H9 (cell line): ENCODE measurements around the gene SLC2A9. TPM values are rescaled to one million over a fixed set of nuclear protein-coding genes. Genes with fewer than 3 reads are reported as not detected.
A peak's percentile ranks its signal among the peaks of the same experiment; 100 is the strongest.

Source experiments
- DNase-seq: peaks from one replicate; pipeline ENCODE4 v3.0.0-alpha.2; 2017
- H2AFZ ChIP-seq: one replicate; pipeline ENCODE4 v1.6.1; 2013; ENCODE audit warnings: mild to moderate bottlenecking, low read length, control low read depth, moderate library complexity
- H2AK5ac ChIP-seq: 2 replicates; pipeline ENCODE4 v1.6.1; 2013; ENCODE audit warnings: low read length, control low read depth, mixed read lengths; ENCODE audit not compliant: insufficient read length
- H2BK120ac ChIP-seq: one replicate; pipeline ENCODE4 v1.6.1; 2013; ENCODE audit warnings: low read depth, mild to moderate bottlenecking, low read length, control low read depth, inconsistent platforms; ENCODE audit not compliant: poor library complexity, severe bottlenecking
- H2BK12ac ChIP-seq: 2 replicates; pipeline ENCODE4 v1.6.1; 2013; ENCODE audit warnings: low read length, control low read depth, mixed read lengths, low read depth; ENCODE audit not compliant: insufficient read length
- H2BK15ac ChIP-seq: 2 replicates; pipeline ENCODE4 v1.6.1; 2013; ENCODE audit warnings: low read depth, low read length, control low read depth
- H2BK20ac ChIP-seq: one replicate; pipeline ENCODE4 v1.6.1; 2013; ENCODE audit warnings: low read depth, mild to moderate bottlenecking, low read length, control low read depth, inconsistent platforms; ENCODE audit not compliant: poor library complexity, severe bottlenecking
- H2BK5ac ChIP-seq: 2 replicates; pipeline ENCODE4 v1.6.1; 2013; ENCODE audit warnings: low read length, control low read depth, mixed read lengths; ENCODE audit not compliant: insufficient read length
- H3K14ac ChIP-seq: 2 replicates; pipeline ENCODE4 v1.6.1; 2013; ENCODE audit warnings: low read length, control low read depth; ENCODE audit not compliant: insufficient read depth
- H3K18ac ChIP-seq: 2 replicates; pipeline ENCODE4 v1.6.1; 2013; ENCODE audit warnings: low read depth, mild to moderate bottlenecking, mixed read lengths, low read length, control low read depth; ENCODE audit not compliant: insufficient read length
- H3K23ac ChIP-seq: 2 replicates; pipeline ENCODE4 v1.6.1; 2013; ENCODE audit warnings: low read length, control low read depth, mixed read lengths, low read depth; ENCODE audit not compliant: insufficient read length
- H3K23me2 ChIP-seq: 2 replicates; pipeline ENCODE4 v1.6.1; 2013; ENCODE audit warnings: low read depth, mild to moderate bottlenecking, mixed read lengths, low read length, control low read depth; ENCODE audit not compliant: insufficient read length, poor library complexity, severe bottlenecking
- H3K27ac ChIP-seq: 2 replicates; pipeline ENCODE4 v1.5.1; 2013; ENCODE audit warnings: low read length, control low read depth, mixed read lengths, low read depth; ENCODE audit not compliant: insufficient read length
- H3K27me3 ChIP-seq: 2 replicates; pipeline ENCODE4 v1.6.1; 2013; ENCODE audit warnings: low read length, control low read depth, inconsistent platforms; ENCODE audit not compliant: insufficient read depth
- H3K4ac ChIP-seq: 2 replicates; pipeline ENCODE4 v1.6.1; 2013; ENCODE audit warnings: low read depth, mild to moderate bottlenecking, control low read depth, inconsistent platforms, low read length, moderate library complexity
- H3K4me1 ChIP-seq: 2 replicates; pipeline ENCODE4 v1.6.1; 2013; ENCODE audit warnings: low read length, control low read depth, inconsistent platforms; ENCODE audit not compliant: insufficient read depth
- H3K4me2 ChIP-seq: 2 replicates; pipeline ENCODE4 v1.6.1; 2013; ENCODE audit warnings: low read length, control low read depth, mixed read lengths; ENCODE audit not compliant: insufficient read length, insufficient read depth
- H3K56ac ChIP-seq: 2 replicates; pipeline ENCODE4 v1.6.1; 2013; ENCODE audit warnings: low read depth, mild to moderate bottlenecking, mixed read lengths, low read length, control low read depth; ENCODE audit not compliant: insufficient read length
- H3K79me1 ChIP-seq: 2 replicates; pipeline ENCODE4 v1.6.1; 2013; ENCODE audit warnings: low read depth, mild to moderate bottlenecking, moderate library complexity, low read length, control low read depth, inconsistent platforms; ENCODE audit not compliant: insufficient read depth, poor library complexity, severe bottlenecking
- H3K79me2 ChIP-seq: 2 replicates; pipeline ENCODE4 v1.6.1; 2013; ENCODE audit warnings: low read length, control low read depth, inconsistent platforms; ENCODE audit not compliant: insufficient read depth
- H3K9ac ChIP-seq: 2 replicates; pipeline ENCODE4 v1.6.1; 2013; ENCODE audit warnings: low read length, control low read depth, mixed read lengths; ENCODE audit not compliant: insufficient read length; ENCODE audit errors: extremely low read depth
- H3K9me3 ChIP-seq: one replicate; pipeline ENCODE4 v1.6.1; 2013; ENCODE audit warnings: low read depth, low read length, inconsistent platforms; ENCODE audit not compliant: control insufficient read depth
- H3T11ph ChIP-seq: one replicate; pipeline ENCODE4 v1.6.1; 2013; ENCODE audit warnings: mild to moderate bottlenecking, low read length, control low read depth, inconsistent platforms
- H4K20me1 ChIP-seq: one replicate; pipeline ENCODE4 v1.6.1; 2013; ENCODE audit not compliant: control insufficient read depth, insufficient read length, insufficient read depth
- H4K5ac ChIP-seq: 2 replicates; pipeline ENCODE4 v1.6.1; 2013; ENCODE audit warnings: low read depth, mild to moderate bottlenecking, mixed read lengths, low read length, control low read depth; ENCODE audit not compliant: insufficient read length
- H4K8ac ChIP-seq: replicated peaks from 2 replicates; pipeline ENCODE4 v1.6.1; 2013; ENCODE audit warnings: low read length, control low read depth, mixed read lengths, low read depth; ENCODE audit not compliant: insufficient read length
- H4K91ac ChIP-seq: 2 replicates; pipeline ENCODE4 v1.6.1; 2013; ENCODE audit warnings: low read depth, mild to moderate bottlenecking, moderate library complexity, mixed read lengths, low read length, control low read depth; ENCODE audit not compliant: insufficient read length
- H3K27ac Mint-ChIP-seq, 3 experiments: 2 replicates in 2 of 3; 3 replicates in 1 of 3; pipeline ENCODE4 v1.8.0; 2020 to 2021; ENCODE audit warnings: mixed read lengths in 3 of 3, mild to moderate bottlenecking in 1 of 3, moderate library complexity in 1 of 3
- H3K27me3 Mint-ChIP-seq: 2 replicates; pipeline ENCODE4 v1.8.0; 2021; ENCODE audit warnings: low read depth, mild to moderate bottlenecking, moderate library complexity, mixed read lengths
- H3K36me3 Mint-ChIP-seq, 3 experiments: 2 replicates in 2 of 3; 3 replicates in 1 of 3; pipeline ENCODE4 v1.8.0; 2020 to 2021; ENCODE audit warnings: low read depth in 3 of 3, mixed read lengths in 3 of 3; ENCODE audit not compliant: insufficient read depth in 1 of 3
- H3K4me1 Mint-ChIP-seq, 2 experiments: 2 replicates each; pipeline ENCODE4 v1.8.0; 2020; ENCODE audit warnings: mixed read lengths in 2 of 2
- H3K4me3 Mint-ChIP-seq, 2 experiments: 2 replicates in 1 of 2; 3 replicates in 1 of 2; pipeline ENCODE4 v1.8.0; 2020 to 2021; ENCODE audit warnings: mild to moderate bottlenecking in 2 of 2, mixed read lengths in 2 of 2, moderate library complexity in 1 of 2
- H3K9me3 Mint-ChIP-seq, 2 experiments: 2 replicates in 1 of 2; 3 replicates in 1 of 2; pipeline ENCODE4 v1.8.0; 2020; ENCODE audit warnings: mild to moderate bottlenecking in 2 of 2, mixed read lengths in 2 of 2, moderate library complexity in 1 of 2
- WGBS: extraction: QIAGEN DNeasy Blood & Tissue Kit; methylation state at CpG from one replicate; pipeline ENCODE4 v1.1.7; 2013; ENCODE audit warnings: missing lambda C conversion rate, low lambda C conversion rate, mixed read lengths; ENCODE audit not compliant: insufficient read length; ENCODE audit errors: extremely low coverage; 5-methylcytosine and 5-hydroxymethylcytosine counted together
- total RNA-seq: library from RNA; stranded (reverse); gene quantifications from 2 replicates; pipeline ENCODE4 v1.2.1, GENCODE V29; 2021
- TF ChIP-seq, protein P1 (sequence below): fragments of 200-600 bp; sonication (generic); conservative IDR thresholded peaks from 3 replicates; pipeline ENCODE4 v1.8.0; 2021; ENCODE audit warnings: antibody characterized with exemption, mild to moderate bottlenecking

Gene SLC2A9
- total RNA-seq, 1 experiment from 2014 or later, result 0.79 TPM

DNA sequence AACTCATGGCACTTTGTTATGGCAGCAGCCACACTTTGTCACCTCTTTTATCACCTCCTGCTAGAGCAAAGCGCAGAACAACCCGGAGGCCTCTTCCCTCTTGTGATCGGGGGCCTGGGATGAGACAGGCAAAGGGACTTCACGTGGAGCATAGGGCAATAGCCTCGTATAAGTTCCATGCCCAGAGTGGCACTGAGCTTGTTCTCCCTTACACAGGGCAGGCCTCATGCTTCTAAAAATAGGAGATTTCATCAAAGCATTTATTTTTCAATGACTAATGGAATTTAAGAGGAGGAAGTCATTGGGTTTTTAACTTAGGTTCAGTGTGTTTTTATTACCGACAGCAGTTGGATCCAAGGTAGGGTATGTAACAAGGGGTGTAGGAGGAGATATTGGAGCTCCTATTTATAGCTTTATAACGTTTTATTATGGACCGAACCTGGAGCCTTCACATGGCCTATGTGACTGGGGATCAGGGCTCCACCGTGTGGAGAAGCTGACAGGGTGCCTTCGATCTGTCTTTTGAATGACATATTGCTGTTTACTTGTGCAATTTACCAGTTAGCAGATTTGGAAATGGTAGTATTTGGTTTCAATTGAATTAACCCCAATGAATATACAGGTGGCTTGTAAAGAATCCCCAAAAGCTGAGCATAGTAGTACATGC is 93.8 kb downstream of the SLC2A9 start:
- Histone ChIP-seq H3K79me2 (no peaks in the 10 kb centered on the region), H4K20me1 (no peaks in the 10 kb centered on the region), H3K23ac (no peak overlapping the region), H2BK120ac (no peak overlapping the region), H2BK15ac (no peak overlapping the region), H2BK5ac (no peak overlapping the region), H3K23me2 (no peaks in the 10 kb centered on the region), H3K9ac (no peak overlapping the region), H3K9me3 (no peaks in the 10 kb centered on the region), H4K8ac (no peak overlapping the region), H3K4me1 (no peaks in the 10 kb centered on the region), H3K18ac (no peak overlapping the region), H4K5ac (no peak overlapping the region), H2BK20ac (no peak overlapping the region), H3K14ac (no peak overlapping the region), H3K27me3 (no peaks in the 10 kb centered on the region), H2AK5ac (no peak overlapping the region), H3T11ph (no peak overlapping the region), H3K79me1 (no peaks in the 10 kb centered on the region), H3K56ac (no peak overlapping the region), H3K27ac (no peak overlapping the region), H2BK12ac (no peak overlapping the region), H2AFZ (no peak overlapping the region), H4K91ac (no peak overlapping the region), H3K4me2 (no peak overlapping the region), H3K4ac (no peak overlapping the region)
- no peak for DNase-seq
- no CpG with 5 or more reads among the region's 10 CpGs for WGBS
- no peaks in the 10 kb centered on the region for H3K9me3 Mint-ChIP-seq
- no peak overlapping the region for H3K27ac Mint-ChIP-seq
- peaks cover 2 to 14% of the 10 kb centered on the region in 2 experiments; a peak in 3 of 4 replicates for H3K4me1 Mint-ChIP-seq
- no peaks in the 10 kb centered on the region for H3K36me3 Mint-ChIP-seq
- TF ChIP-seq, protein P1, sequence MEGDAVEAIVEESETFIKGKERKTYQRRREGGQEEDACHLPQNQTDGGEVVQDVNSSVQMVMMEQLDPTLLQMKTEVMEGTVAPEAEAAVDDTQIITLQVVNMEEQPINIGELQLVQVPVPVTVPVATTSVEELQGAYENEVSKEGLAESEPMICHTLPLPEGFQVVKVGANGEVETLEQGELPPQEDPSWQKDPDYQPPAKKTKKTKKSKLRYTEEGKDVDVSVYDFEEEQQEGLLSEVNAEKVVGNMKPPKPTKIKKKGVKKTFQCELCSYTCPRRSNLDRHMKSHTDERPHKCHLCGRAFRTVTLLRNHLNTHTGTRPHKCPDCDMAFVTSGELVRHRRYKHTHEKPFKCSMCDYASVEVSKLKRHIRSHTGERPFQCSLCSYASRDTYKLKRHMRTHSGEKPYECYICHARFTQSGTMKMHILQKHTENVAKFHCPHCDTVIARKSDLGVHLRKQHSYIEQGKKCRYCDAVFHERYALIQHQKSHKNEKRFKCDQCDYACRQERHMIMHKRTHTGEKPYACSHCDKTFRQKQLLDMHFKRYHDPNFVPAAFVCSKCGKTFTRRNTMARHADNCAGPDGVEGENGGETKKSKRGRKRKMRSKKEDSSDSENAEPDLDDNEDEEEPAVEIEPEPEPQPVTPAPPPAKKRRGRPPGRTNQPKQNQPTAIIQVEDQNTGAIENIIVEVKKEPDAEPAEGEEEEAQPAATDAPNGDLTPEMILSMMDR, result peak; percentile 32; the same call in 2 of the 3 replicates
- no peak overlapping the region for H3K4me3 Mint-ChIP-seq
- H3K27me3 Mint-ChIP-seq, result peaks cover 12% of the 10 kb centered on the region
